ENCODE measurements around the gene PLAA.

DNA sequence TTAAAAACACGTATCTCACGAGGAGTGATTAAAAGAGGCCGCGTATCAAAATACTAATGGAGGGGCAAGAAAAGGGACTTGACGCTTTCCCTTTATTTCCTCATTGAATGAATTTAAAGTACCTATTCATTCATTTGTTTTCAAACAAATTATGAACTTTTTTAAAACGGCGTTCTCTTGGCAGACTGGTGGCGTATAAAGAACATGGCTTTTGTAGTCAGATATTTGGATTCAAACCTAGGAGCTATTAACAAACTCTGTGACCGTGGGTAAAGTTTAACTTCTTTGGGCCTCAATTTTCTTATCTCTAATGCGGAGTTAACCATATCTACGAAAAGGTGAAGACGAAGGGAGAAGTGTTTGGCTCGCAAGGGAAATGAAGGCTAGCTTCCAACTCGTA, 55.3 kb downstream of the PLAA start:
- TF ChIP-seq, protein P1, sequence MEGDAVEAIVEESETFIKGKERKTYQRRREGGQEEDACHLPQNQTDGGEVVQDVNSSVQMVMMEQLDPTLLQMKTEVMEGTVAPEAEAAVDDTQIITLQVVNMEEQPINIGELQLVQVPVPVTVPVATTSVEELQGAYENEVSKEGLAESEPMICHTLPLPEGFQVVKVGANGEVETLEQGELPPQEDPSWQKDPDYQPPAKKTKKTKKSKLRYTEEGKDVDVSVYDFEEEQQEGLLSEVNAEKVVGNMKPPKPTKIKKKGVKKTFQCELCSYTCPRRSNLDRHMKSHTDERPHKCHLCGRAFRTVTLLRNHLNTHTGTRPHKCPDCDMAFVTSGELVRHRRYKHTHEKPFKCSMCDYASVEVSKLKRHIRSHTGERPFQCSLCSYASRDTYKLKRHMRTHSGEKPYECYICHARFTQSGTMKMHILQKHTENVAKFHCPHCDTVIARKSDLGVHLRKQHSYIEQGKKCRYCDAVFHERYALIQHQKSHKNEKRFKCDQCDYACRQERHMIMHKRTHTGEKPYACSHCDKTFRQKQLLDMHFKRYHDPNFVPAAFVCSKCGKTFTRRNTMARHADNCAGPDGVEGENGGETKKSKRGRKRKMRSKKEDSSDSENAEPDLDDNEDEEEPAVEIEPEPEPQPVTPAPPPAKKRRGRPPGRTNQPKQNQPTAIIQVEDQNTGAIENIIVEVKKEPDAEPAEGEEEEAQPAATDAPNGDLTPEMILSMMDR (IDR thresholded peaks at IDR 0.05): no peak
- TF ChIP-seq EP300 (IDR thresholded peaks at IDR 0.05): no peak
- TF ChIP-seq POLR2A (IDR thresholded peaks at IDR 0.05): no peak
- TF ChIP-seq POLR2AphosphoS5 (IDR thresholded peaks at IDR 0.05): no peak
